HepG2 (cell line): ENCODE data around the gene PROC. TPM values are rescaled to one million over a fixed set of nuclear protein-coding genes. Genes with fewer than 3 reads are reported as not detected.

Experiments used
- AKAP8 ChIP-seq: sonication (generic); formaldehyde crosslinking; IDR thresholded peaks from 2 replicates; pipeline ENCODE4 v1.5.1; 2020; ENCODE audit warnings: mild to moderate bottlenecking, missing genetic modification reagents
- FOXK2 ChIP-seq: fragments of 450-650 bp; IDR thresholded peaks from 2 replicates; pipeline ENCODE4 v1.6.1; 2016
- KAT2B ChIP-seq: fragments of 150-350 bp; IDR thresholded peaks from 2 replicates; pipeline ENCODE4 v1.6.1; 2014; ENCODE audit warnings: low read depth, low read length, borderline replicate concordance
- KAT8 ChIP-seq: IDR thresholded peaks from 2 replicates; pipeline ENCODE4 v1.6.1; 2016; ENCODE audit warnings: missing genetic modification reagents, missing compliant biosample characterization
- KLF13 ChIP-seq: sonication (generic); formaldehyde crosslinking; IDR thresholded peaks from 2 replicates; pipeline ENCODE4 v1.4.0; 2020; ENCODE audit warnings: mild to moderate bottlenecking, missing genetic modification reagents
- NFYC ChIP-seq: IDR thresholded peaks from 2 replicates; pipeline ENCODE4 v1.6.1; 2016; ENCODE audit warnings: missing genetic modification reagents, missing compliant biosample characterization
- SKI ChIP-seq: fragments of 450-650 bp; IDR thresholded peaks from one replicate; pipeline ENCODE4 v1.6.1; 2018; ENCODE audit warnings: mild to moderate bottlenecking; ENCODE audit not compliant: partially characterized antibody
- SMYD3 ChIP-seq: sonication (generic); formaldehyde crosslinking; IDR thresholded peaks from 2 replicates; pipeline ENCODE4 v1.8.1; 2023; ENCODE audit warnings: mild to moderate bottlenecking, missing genetic modification reagents
- SNAPC2 ChIP-seq: sonication (generic); formaldehyde crosslinking; IDR thresholded peaks from 2 replicates; pipeline ENCODE4 v1.8.1; 2022; ENCODE audit warnings: mild to moderate bottlenecking, missing genetic modification reagents
- TAF15 ChIP-seq: fragments of 200-400 bp; formaldehyde crosslinking; IDR thresholded peaks from one replicate; pipeline ENCODE4 v1.6.1; 2018; ENCODE audit warnings: mild to moderate bottlenecking, low read depth, low read length; ENCODE audit not compliant: poor library complexity, severe bottlenecking
- TBL1XR1 ChIP-seq: fragments of 150-350 bp; IDR thresholded peaks from 2 replicates; pipeline ENCODE4 v1.6.1; 2014; ENCODE audit warnings: borderline replicate concordance, low read length; ENCODE audit not compliant: partially characterized antibody
- ZBTB21 ChIP-seq: sonication (generic); formaldehyde crosslinking; IDR thresholded peaks from 2 replicates; pipeline ENCODE4 v1.4.0; 2020; ENCODE audit warnings: missing genetic modification reagents
- ZBTB38 ChIP-seq: sonication (generic); formaldehyde crosslinking; IDR thresholded peaks from 2 replicates; pipeline ENCODE4 v1.5.1; 2020; ENCODE audit warnings: mild to moderate bottlenecking, missing genetic modification reagents
- ZFP36 ChIP-seq: fragments of 150-350 bp; IDR thresholded peaks from 2 replicates; pipeline ENCODE4 v1.6.1; 2018; ENCODE audit warnings: borderline replicate concordance, low read length, low read depth; ENCODE audit not compliant: partially characterized antibody
- ZFP41 ChIP-seq: sonication (generic); formaldehyde crosslinking; IDR thresholded peaks from 2 replicates; pipeline ENCODE4 v1.4.0; 2020; ENCODE audit warnings: mild to moderate bottlenecking, missing genetic modification reagents, borderline replicate concordance
- ZFYVE20 ChIP-seq: sonication (generic); formaldehyde crosslinking; IDR thresholded peaks from 2 replicates; pipeline ENCODE4 v1.8.0; 2023; ENCODE audit warnings: low read depth, mild to moderate bottlenecking, moderate library complexity, missing genetic modification reagents, borderline replicate concordance
- ZNF282 ChIP-seq: fragments of 450-650 bp; IDR thresholded peaks from 2 replicates; pipeline ENCODE4 v1.6.1; 2018; ENCODE audit not compliant: partially characterized antibody
- ZNF577 ChIP-seq: sonication (generic); formaldehyde crosslinking; IDR thresholded peaks from 2 replicates; pipeline ENCODE4 v1.4.0; 2020; ENCODE audit warnings: mild to moderate bottlenecking, low read depth, missing genetic modification reagents, borderline replicate concordance
- ZNF670 ChIP-seq: sonication (generic); formaldehyde crosslinking; IDR thresholded peaks from 2 replicates; pipeline ENCODE4 v1.8.0; 2022; ENCODE audit warnings: mild to moderate bottlenecking, missing genetic modification reagents, borderline replicate concordance
- ZSCAN22 ChIP-seq: sonication (generic); formaldehyde crosslinking; IDR thresholded peaks from 2 replicates; pipeline ENCODE4 v1.4.0; 2020; ENCODE audit warnings: mild to moderate bottlenecking, missing genetic modification reagents
- polyA plus RNA-seq, 8 experiments: library from polyadenylated mRNA; depleted of rRNA in 3 of 8; stranded (reverse) in 7 of 8; unstranded in 1 of 8; fragments of >200 nt; fragmentation: Illumina TruSeq in 4 of 8; extraction: Trizol in 4 of 8; gene quantifications; 2 replicates each; pipeline versions ENCODE4 v1.2.1 to v1.2.3, GENCODE V29; 2011 to 2016; ENCODE audit warnings: low read depth in 4 of 8, missing spikeins in 1 of 8, mixed read lengths in 1 of 8; ENCODE audit not compliant: insufficient read depth in 1 of 8
- total RNA-seq, 5 experiments: library from RNA; depleted of rRNA; stranded (reverse); fragments of >200 nt; fragmentation: Illumina TruSeq; extraction: Trizol; gene quantifications; 2 replicates each; pipeline ENCODE4 v1.2.3, GENCODE V29; 2016; ENCODE audit warnings: low read depth in 1 of 5
- TF ChIP-seq, protein P1 (sequence below), 2 experiments: fragments of 450-650 bp in 1 of 2; sonication (generic) in 1 of 2; formaldehyde crosslinking; IDR thresholded peaks; 2 replicates each; pipeline versions ENCODE4 v1.5.0 to v1.8.0; 2020 to 2022; ENCODE audit warnings: mild to moderate bottlenecking in 1 of 2, missing genetic modification reagents in 1 of 2
- TF ChIP-seq, protein P2 (sequence below): IDR thresholded peaks from 2 replicates; pipeline ENCODE4 v1.6.1; 2012; ENCODE audit warnings: inconsistent platforms
- TF ChIP-seq, protein P3 (sequence below): sonication (generic); formaldehyde crosslinking; IDR thresholded peaks from 2 replicates; pipeline ENCODE4 v1.8.1; 2022; ENCODE audit warnings: mild to moderate bottlenecking, missing genetic modification reagents
- TF ChIP-seq, protein P4 (sequence below): sonication (generic); formaldehyde crosslinking; IDR thresholded peaks from 2 replicates; pipeline ENCODE4 v1.4.0; 2020; ENCODE audit warnings: missing genetic modification reagents; ENCODE audit errors: not compliant biosample characterization

The PROC gene
- total and polyA plus RNA-seq, 2 of the 13 experiments (the other 11 are each of a cell fraction or from before 2014, with no cell fraction given) = 134 to 185 TPM

DNA sequence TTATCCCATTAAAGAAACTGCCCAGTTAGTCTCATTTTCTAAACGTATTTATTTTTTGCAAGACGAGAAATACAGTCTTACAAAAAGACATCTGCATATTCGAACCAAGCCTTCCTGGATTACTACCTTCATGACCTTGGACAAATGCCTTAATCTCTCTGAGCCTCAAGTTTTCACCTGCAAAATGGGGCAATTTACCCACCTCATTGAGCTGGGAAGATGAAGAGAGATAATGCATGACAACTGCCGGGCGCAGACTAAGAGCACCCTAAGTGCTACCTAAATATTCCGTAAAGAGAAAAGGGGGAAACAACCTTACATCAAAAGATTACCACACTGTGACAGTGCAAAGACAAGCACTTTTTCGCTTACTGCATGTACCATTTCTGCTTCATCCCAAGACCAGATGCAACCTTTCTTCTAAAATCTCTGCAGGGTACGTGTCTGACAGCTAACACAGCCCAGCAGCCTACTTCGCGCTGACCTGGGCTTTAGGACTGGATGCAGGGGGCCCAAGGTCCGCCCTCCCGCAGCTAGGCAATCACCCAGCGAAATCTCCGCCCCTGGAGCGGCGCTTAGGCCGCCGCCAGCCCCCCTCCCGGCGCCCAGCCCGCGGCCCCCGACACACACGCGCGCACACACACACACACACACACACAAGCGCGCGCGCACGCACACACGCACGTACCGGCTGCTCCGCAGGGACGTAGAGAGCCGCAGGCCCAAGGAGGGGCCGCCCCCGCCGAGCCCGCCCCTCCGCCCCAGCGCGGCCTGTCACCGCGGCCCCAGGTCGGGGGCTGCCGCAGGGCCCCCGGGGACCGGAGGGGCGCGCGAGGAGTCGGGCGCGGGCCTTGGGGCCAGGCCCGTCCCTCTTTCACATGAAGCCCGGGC, 31.2 kb upstream of the PROC start (continued):
- TF ChIP-seq, protein P1, sequence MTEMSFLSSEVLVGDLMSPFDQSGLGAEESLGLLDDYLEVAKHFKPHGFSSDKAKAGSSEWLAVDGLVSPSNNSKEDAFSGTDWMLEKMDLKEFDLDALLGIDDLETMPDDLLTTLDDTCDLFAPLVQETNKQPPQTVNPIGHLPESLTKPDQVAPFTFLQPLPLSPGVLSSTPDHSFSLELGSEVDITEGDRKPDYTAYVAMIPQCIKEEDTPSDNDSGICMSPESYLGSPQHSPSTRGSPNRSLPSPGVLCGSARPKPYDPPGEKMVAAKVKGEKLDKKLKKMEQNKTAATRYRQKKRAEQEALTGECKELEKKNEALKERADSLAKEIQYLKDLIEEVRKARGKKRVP (CRISPR knock-in tag; IDR thresholded peaks at IDR 0.05) = no peak; a peak in 1 of 4 replicates
- TF ChIP-seq, protein P2, sequence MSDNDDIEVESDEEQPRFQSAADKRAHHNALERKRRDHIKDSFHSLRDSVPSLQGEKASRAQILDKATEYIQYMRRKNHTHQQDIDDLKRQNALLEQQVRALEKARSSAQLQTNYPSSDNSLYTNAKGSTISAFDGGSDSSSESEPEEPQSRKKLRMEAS = peak; percentile 78
- TF ChIP-seq TAF15 (peak; percentile 87), NFYC (CRISPR knock-in tag) (0 out of 2 replicates have a peak, but pooled peaks have one; percentile 21), ZFP36 (no peak), ZNF670 (CRISPR knock-in tag) (no peak), TBL1XR1 (no peak), ZSCAN22 (CRISPR knock-in tag) (no peak), ZFYVE20 (CRISPR knock-in tag) (no peak), SKI (peak; percentile 45), ZNF282 (no peak), SNAPC2 (CRISPR knock-in tag) (peak; percentile 90; the same call in 1 of the 2 replicates), KLF13 (CRISPR knock-in tag) (no peak), FOXK2 (no peak), ZBTB38 (CRISPR knock-in tag) (peak; percentile 27; the same call in 1 of the 2 replicates), ZNF577 (no peak), KAT8 (CRISPR knock-in tag) (peak; percentile 0), AKAP8 (CRISPR knock-in tag) (no peak), ZBTB21 (CRISPR knock-in tag) (no peak), KAT2B (no peak), ZFP41 (CRISPR knock-in tag) (no peak), SMYD3 (CRISPR knock-in tag) (no peak; the same call in 1 of the 2 replicates)
- TF ChIP-seq, protein P3, sequence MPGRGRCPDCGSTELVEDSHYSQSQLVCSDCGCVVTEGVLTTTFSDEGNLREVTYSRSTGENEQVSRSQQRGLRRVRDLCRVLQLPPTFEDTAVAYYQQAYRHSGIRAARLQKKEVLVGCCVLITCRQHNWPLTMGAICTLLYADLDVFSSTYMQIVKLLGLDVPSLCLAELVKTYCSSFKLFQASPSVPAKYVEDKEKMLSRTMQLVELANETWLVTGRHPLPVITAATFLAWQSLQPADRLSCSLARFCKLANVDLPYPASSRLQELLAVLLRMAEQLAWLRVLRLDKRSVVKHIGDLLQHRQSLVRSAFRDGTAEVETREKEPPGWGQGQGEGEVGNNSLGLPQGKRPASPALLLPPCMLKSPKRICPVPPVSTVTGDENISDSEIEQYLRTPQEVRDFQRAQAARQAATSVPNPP = peak; percentile 62; the same call in 1 of the 2 replicates
- TF ChIP-seq, protein P4, sequence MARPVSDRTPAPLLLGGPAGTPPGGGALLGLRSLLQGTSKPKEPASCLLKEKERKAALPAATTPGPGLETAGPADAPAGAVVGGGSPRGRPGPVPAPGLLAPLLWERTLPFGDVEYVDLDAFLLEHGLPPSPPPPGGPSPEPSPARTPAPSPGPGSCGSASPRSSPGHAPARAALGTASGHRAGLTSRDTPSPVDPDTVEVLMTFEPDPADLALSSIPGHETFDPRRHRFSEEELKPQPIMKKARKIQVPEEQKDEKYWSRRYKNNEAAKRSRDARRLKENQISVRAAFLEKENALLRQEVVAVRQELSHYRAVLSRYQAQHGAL (CRISPR knock-in tag) = no peak
